Liver (tissue), 9 donors: Measurements from ENCODE around the gene PPP2R2C. TPM values are rescaled to one million over a fixed set of nuclear protein-coding genes. Genes with fewer than 3 reads are reported as not detected.

Experiments
- DNase-seq: peaks from one replicate; pipeline ENCODE4 v3.0.0-alpha.2; 2017; ENCODE audit warnings: low spot score
- H3K27ac ChIP-seq, 2 donors: one replicate each; pipeline ENCODE4 v1.7.0; 2013; ENCODE audit warnings: inconsistent platforms in 2 of 2, low read length in 2 of 2, control low read depth in 1 of 2, low read depth in 1 of 2, mild to moderate bottlenecking in 1 of 2
- H3K27me3 ChIP-seq, 4 donors: one replicate each; pipeline versions ENCODE4 v1.6.1 to v1.7.0; 2013; ENCODE audit warnings: low read length in 3 of 4, inconsistent platforms in 1 of 4, mild to moderate bottlenecking in 1 of 4, moderate library complexity in 1 of 4; ENCODE audit not compliant: control insufficient read depth in 4 of 4, insufficient read depth in 4 of 4
- H3K36me3 ChIP-seq, 4 donors: one replicate each; pipeline versions ENCODE4 v1.6.1 to v1.7.0; 2013; ENCODE audit warnings: low read length in 3 of 4, mild to moderate bottlenecking in 3 of 4, low read depth in 1 of 4, moderate library complexity in 1 of 4; ENCODE audit not compliant: control insufficient read depth in 4 of 4, insufficient read depth in 3 of 4
- H3K4me1 ChIP-seq, 4 donors: one replicate each; pipeline versions ENCODE4 v1.6.1 to v1.7.0; 2013; ENCODE audit warnings: low read length in 3 of 4, mild to moderate bottlenecking in 3 of 4, moderate library complexity in 1 of 4; ENCODE audit not compliant: control insufficient read depth in 4 of 4, insufficient read depth in 4 of 4
- H3K4me3 ChIP-seq, 3 donors: one replicate each; pipeline versions ENCODE4 v1.6.1 to v1.7.0; 2013; ENCODE audit warnings: low read length in 3 of 3, control low read depth in 1 of 3, low read depth in 1 of 3, mild to moderate bottlenecking in 1 of 3
- H3K9ac ChIP-seq, 2 donors: one replicate each; pipeline ENCODE4 v1.7.0; 2013; ENCODE audit warnings: low read length in 2 of 2, mild to moderate bottlenecking in 2 of 2, moderate library complexity in 2 of 2, control low read depth in 1 of 2, low read depth in 1 of 2
- H3K9me3 ChIP-seq, 4 donors: one replicate each; pipeline versions ENCODE4 v1.6.1 to v1.7.0; 2013; ENCODE audit warnings: low read length in 3 of 4; ENCODE audit not compliant: control insufficient read depth in 4 of 4
- ATF3 ChIP-seq: IDR thresholded peaks from 2 replicates; pipeline ENCODE4 v1.6.1; 2016; ENCODE audit warnings: antibody characterized with exemption
- EGR1 ChIP-seq, 2 donors: IDR thresholded peaks; 2 replicates each; pipeline ENCODE4 v1.6.1; 2016 to 2018; ENCODE audit warnings: antibody characterized with exemption in 2 of 2, low read depth in 2 of 2
- FOXA1 ChIP-seq: IDR thresholded peaks from 2 replicates; pipeline ENCODE4 v1.6.1; 2016; ENCODE audit warnings: antibody characterized with exemption
- FOXA2 ChIP-seq: IDR thresholded peaks from 2 replicates; pipeline ENCODE4 v1.6.1; 2016; ENCODE audit warnings: antibody characterized with exemption
- GABPA ChIP-seq, 2 donors: IDR thresholded peaks in 1 of 2; conservative IDR thresholded peaks in 1 of 2; 2 replicates each; pipeline ENCODE4 v1.6.1; 2016; ENCODE audit warnings: antibody characterized with exemption in 2 of 2, mild to moderate bottlenecking in 1 of 2, moderate library complexity in 1 of 2
- HNF4A ChIP-seq, 2 donors: conservative IDR thresholded peaks; 2 replicates each; pipeline ENCODE4 v1.6.1; 2016; ENCODE audit warnings: antibody characterized with exemption in 2 of 2, mild to moderate bottlenecking in 2 of 2
- HNF4G ChIP-seq: IDR thresholded peaks from 2 replicates; pipeline ENCODE4 v1.6.1; 2016; ENCODE audit warnings: antibody characterized with exemption
- JUND ChIP-seq, 2 donors: IDR thresholded peaks; 2 replicates each; pipeline ENCODE4 v1.6.1; 2016; ENCODE audit warnings: antibody characterized with exemption in 2 of 2
- MAX ChIP-seq: IDR thresholded peaks from 2 replicates; pipeline ENCODE4 v1.6.1; 2016; ENCODE audit warnings: antibody characterized with exemption
- NR2F2 ChIP-seq: IDR thresholded peaks from 2 replicates; pipeline ENCODE4 v1.6.1; 2016; ENCODE audit warnings: antibody characterized with exemption
- RAD21 ChIP-seq, 2 donors: IDR thresholded peaks; 2 replicates each; pipeline ENCODE4 v1.6.1; 2016; ENCODE audit warnings: antibody characterized with exemption in 2 of 2, mild to moderate bottlenecking in 2 of 2
- REST ChIP-seq: IDR thresholded peaks from 2 replicates; pipeline ENCODE4 v1.6.1; 2016; ENCODE audit warnings: antibody characterized with exemption, mild to moderate bottlenecking
- RXRA ChIP-seq, 2 donors: IDR thresholded peaks; 2 replicates each; pipeline ENCODE4 v1.6.1; 2017 to 2018; ENCODE audit warnings: antibody characterized with exemption in 2 of 2, mild to moderate bottlenecking in 1 of 2
- SP1 ChIP-seq: IDR thresholded peaks from 2 replicates; pipeline ENCODE4 v1.6.1; 2018; ENCODE audit warnings: antibody characterized with exemption, mild to moderate bottlenecking
- TAF1 ChIP-seq: conservative IDR thresholded peaks from 2 replicates; pipeline ENCODE4 v1.6.1; 2016; ENCODE audit warnings: antibody characterized with exemption, mild to moderate bottlenecking
- YY1 ChIP-seq: IDR thresholded peaks from 2 replicates; pipeline ENCODE4 v1.6.1; 2016; ENCODE audit warnings: antibody characterized with exemption, mild to moderate bottlenecking
- WGBS: extraction: QIAGEN DNeasy Blood & Tissue Kit; methylation state at CpG from one replicate; pipeline ENCODE4 v1.1.7; 2013; 5-methylcytosine and 5-hydroxymethylcytosine counted together
- polyA plus RNA-seq, 2 donors: library from polyadenylated mRNA; stranded (reverse) in 1 of 2; unstranded in 1 of 2; fragments of 200-250 nt in 1 of 2; fragments of >200 nt in 1 of 2; fragmentation: Nextera tagmentation in 1 of 2; extraction: Ambion mirVana in 1 of 2; gene quantifications; one replicate each; pipeline versions ENCODE4 v1.2.1 to v1.2.3, GENCODE V29; 2013 to 2015
- total RNA-seq, 2 donors: library from RNA; depleted of rRNA; stranded (reverse); fragments of >200 nt; gene quantifications; one replicate each; pipeline ENCODE4 v1.2.3, GENCODE V29; 2014
- donor health status: healthy.
- donor health status: healthy.
- donor health status: healthy.
- donor health status: healthy.
- donor health status: healthy.

PPP2R2C gene
- total and polyA plus RNA-seq, 4 donors, result under 0.01 to 0.01 TPM; not detected in 2

- no peaks in the 10 kb centered on the region for H3K27me3 ChIP-seq
- WGBS, result 91% methylated on average over 7 of the region's 7 CpGs
Measured at GRCh38 chr4:6330384-6330767, 142.0 kb downstream of the PPP2R2C start.

GRCh38 chr4:6329478-6330383 is 142.7 kb downstream of the PPP2R2C start:
- H3K27ac ChIP-seq, result no peak overlapping the region
- peaks cover 0 to 2% (median 0%) of the 10 kb centered on the region in 4 donors for H3K9me3 ChIP-seq
- TF ChIP-seq RAD21 (IDR thresholded peaks at IDR 0.05), result no peak
- TF ChIP-seq GABPA (IDR thresholded peaks at IDR 0.05 in 1 of 2, conservative IDR thresholded peaks at IDR 0.05 in 1 of 2), result no peak
- TF ChIP-seq JUND (IDR thresholded peaks at IDR 0.05), result no peak
- TF ChIP-seq TAF1, result no peak
- TF ChIP-seq RXRA (IDR thresholded peaks at IDR 0.05), result no peak
- no peak for DNase-seq
- H3K36me3 ChIP-seq, result no peaks in the 10 kb centered on the region
- H3K4me1 ChIP-seq, result no peaks in the 10 kb centered on the region
- WGBS, result 60% methylated on average over 28 of the region's 28 CpGs
- H3K27me3 ChIP-seq, result no peaks in the 10 kb centered on the region
- H3K9ac ChIP-seq, result no peak overlapping the region
- no peak overlapping the region for H3K4me3 ChIP-seq

More at GRCh38 chr4:6330384-6330767, 142.0 kb downstream of the PPP2R2C start:
- no peak for DNase-seq
- Histone ChIP-seq H3K4me3 (no peak overlapping the region), H3K27ac (no peak overlapping the region), H3K9me3 (peaks cover 0 to 2% (median 0%) of the 10 kb centered on the region in 4 donors), H3K36me3 (no peaks in the 10 kb centered on the region), H3K9ac (no peak overlapping the region), H3K4me1 (no peaks in the 10 kb centered on the region)
- TF ChIP-seq MAX (no peak), YY1 (no peak), REST (no peak), FOXA1 (no peak), FOXA2 (no peak), GABPA (IDR thresholded peaks at IDR 0.05 in 1 of 2, conservative IDR thresholded peaks at IDR 0.05 in 1 of 2) (no peak), RAD21 (IDR thresholded peaks at IDR 0.05) (no peak), RXRA (IDR thresholded peaks at IDR 0.05) (no peak), EGR1 (IDR thresholded peaks at IDR 0.05; ENCODE audit: low read depth in 2 of 2) (no peak)

- WGBS, result 70% methylated on average over 8 of the region's 8 CpGs
- DNase-seq, result no peak
- TF ChIP-seq TAF1, result no peak
- TF ChIP-seq RAD21 (IDR thresholded peaks at IDR 0.05), result no peak
- no peak for TF ChIP-seq YY1
- TF ChIP-seq SP1, result no peak
- no peak for TF ChIP-seq NR2F2
- no peak for TF ChIP-seq JUND (IDR thresholded peaks at IDR 0.05)
- TF ChIP-seq HNF4A (conservative IDR thresholded peaks at IDR 0.05), result no peak
- no peak for TF ChIP-seq FOXA1
- TF ChIP-seq ATF3, result no peak
- TF ChIP-seq EGR1 (IDR thresholded peaks at IDR 0.05; ENCODE audit: low read depth in 2 of 2), result no peak
- no peak for TF ChIP-seq RXRA (IDR thresholded peaks at IDR 0.05)
- no peak for TF ChIP-seq MAX
- TF ChIP-seq REST, result no peak
- TF ChIP-seq FOXA2, result no peak
- no peak for TF ChIP-seq HNF4G
Measured at GRCh38 chr4:6328526-6328925, 143.9 kb downstream of the PPP2R2C start.

More at GRCh38 chr4:6328526-6328925, 143.9 kb downstream of the PPP2R2C start:
- H3K27ac ChIP-seq, result no peak overlapping the region
- no peaks in the 10 kb centered on the region for H3K4me1 ChIP-seq
- H3K9ac ChIP-seq, result no peak overlapping the region
- H3K9me3 ChIP-seq, result no peaks in the 10 kb centered on the region
- H3K4me3 ChIP-seq, result no peak overlapping the region
- no peaks in the 10 kb centered on the region for H3K36me3 ChIP-seq
- no peaks in the 10 kb centered on the region for H3K27me3 ChIP-seq
